CMK (cell line): Measurements from ENCODE around the gene PLLP.
"Not testable (repeated sequence)": the region's sequence is repeated elsewhere in the genome, so short reads cannot be mapped to it uniquely, and the experiment has no call there.

Source experiments
- DNase-seq: peaks from one replicate; pipeline ENCODE4 v3.0.0-alpha.2; 2010; ENCODE audit warnings: low read depth

The PLLP gene

DNA sequence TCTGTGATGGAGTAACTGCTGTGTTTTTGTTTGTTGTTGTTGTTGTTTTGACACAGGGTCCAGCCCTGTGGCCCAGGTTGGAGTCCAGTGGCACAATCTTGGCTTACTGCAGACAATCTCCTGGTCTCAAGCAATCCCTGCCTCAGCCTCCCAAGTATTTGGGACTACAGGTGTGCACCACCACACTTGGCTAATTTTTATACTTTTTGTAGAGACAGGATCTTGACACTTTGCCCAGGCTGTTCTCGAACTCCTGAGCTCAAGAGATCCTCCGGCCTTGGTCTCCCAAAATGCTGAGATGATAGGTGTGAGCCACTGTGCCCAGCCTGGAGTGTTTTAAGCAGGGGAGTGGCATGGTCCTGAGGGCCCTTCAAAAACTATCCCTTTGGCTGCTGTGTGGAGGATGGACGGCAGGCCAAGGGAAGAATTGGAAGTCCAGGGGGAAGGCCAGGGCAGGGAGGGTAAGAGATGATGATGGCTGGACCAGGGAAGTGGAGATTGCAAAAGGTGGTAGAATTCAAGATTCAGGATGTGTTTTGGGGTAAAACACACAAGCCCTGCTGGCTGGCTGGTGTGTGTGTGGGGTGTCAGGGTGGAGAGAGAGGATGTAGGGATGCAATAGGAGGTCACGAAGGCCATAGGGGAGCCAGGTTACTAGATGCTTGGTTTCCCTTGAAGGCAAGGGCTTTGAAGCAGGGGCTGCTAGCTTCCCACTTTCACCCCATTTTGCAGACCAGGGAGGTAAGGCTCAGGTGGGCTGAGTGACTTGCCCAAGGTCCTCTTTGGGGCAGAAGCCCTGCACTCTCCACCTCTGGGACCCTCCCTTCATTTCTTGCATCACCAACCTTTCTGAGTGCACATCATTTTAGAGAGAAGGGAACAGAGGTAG lies 18.8 kb upstream of the PLLP start:
- DNase-seq, result no peak

DNA sequence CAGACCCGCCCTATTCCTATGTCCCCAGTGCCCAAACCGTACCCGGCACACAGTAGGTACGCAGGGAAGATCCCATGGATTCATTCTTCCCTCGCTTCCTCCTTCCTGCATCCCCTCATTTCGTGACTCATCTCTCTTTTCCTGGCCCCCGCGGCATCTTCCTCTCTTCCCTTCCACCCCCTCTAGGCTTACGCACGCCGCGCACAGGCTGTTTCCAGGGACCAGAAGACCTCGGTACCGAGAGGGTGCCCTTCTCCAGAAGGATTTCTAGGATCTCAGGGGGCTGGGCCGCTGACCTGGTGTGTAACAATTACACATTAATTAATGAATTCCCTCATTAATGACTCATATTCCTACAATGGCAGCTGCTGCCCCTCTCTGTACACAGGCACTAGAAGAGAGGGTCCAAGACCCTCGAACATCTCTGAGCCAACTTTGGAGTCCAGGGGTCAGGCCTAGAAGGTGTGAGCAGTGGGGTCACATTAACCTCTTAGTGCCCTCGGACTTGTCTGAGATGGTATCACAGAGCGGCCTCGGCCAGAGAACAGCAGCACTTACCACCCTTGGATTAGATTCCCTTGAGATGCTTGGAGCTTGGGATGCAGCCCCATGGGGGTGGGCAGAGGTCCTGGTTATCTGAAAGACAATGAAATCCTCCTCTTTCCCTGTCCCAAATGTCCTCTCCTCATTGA lies 16.8 kb upstream of the PLLP start:
- no peak for DNase-seq

DNA sequence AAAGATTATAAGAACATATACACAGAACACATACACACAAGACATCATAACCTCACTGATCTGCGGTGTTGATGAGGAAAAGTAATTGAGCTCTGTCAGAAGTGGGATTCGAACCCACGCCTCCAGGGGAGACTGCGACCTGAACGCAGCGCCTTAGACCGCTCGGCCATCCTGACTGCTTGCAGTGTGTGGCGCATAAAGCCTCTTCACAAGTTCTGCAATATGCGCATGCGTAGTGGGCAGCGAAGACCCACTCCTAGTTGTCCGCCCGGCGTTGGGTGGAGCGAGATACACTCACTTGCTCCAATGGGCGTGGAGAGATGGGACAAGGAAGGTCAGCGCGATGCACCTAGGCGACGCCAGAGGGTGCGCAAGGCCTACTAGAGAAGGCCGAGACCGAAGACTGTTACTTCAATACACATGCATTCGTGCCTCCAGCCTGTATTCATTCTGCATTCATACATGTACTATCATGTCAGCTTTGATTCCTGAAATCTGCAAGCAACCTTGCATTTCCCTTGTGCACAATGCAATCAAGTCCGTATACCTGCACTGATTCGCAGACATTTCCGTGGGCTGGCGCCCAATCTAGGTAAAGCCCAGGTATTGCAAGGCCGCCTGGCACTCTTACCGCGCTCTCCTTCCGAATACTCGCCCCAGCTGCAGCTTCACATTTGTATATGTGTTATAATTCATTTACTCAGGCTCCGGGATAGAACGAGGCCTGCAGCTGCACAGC lies 16.1 kb upstream of the PLLP start:
- DNase-seq, result peak; percentile 98

DNA sequence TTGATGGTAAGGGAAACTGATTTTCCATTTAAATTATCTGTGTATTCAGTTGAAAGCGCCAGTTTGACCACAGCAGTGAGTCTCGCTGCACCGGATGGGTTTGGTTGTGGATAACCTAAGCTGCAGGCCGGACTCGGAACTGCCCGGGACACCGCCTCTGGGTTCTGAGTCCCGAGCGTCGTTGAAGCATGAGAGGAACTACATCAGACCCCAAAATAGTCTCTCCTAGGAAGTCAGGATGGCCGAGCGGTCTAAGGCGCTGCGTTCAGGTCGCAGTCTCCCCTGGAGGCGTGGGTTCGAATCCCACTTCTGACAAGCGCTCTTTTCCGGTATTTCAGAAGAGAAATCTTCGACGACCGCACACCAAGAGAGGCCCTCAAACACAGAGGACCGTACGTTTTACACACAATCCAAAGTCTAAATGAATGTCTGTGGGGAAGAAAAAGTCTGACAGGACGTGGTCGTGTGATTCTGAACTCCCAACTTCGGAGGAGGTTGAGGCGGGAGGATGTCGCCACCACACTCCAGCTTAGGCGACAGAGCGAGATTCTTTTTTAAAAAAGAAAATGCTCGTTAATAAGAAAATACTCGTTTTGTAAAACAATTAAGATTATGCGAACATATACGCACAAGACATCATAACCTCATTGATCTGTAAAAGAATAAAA lies 15.4 kb upstream of the PLLP start:
- DNase-seq, result peak; percentile 92

DNA sequence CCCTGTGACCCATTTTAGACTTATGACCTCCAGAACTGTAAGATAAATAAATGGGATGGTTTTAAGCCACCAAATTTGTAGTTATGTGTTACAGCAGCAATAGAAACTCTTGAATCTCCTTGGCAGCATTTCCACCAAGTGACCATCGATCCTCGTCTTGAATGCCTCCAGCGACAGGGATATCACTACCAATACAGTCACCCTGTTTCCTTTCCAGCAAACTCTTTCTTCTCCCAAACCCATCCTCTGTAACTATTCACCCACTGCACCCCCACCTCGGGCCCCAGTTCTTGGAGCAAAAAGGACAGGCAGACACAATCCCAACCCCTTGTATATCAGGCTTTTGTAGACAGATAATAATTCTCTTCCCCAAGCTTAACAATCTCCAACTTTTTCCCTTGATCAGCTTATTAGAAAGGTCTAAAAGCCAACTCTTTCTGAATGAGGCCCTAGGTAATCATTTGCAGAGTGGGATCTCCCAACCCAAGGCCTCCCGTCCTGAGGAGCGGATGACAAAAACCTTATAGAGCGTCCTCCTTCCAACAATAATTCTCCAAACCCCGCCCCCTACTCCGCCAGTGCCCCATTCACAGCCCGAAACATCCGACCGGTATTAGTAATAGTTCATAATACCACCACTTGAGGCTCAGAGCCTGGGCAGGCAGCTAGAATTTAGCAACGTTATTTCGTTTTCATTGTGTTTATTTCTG lies 14.7 kb upstream of the PLLP start:
- DNase-seq, result peak; percentile 58

DNA sequence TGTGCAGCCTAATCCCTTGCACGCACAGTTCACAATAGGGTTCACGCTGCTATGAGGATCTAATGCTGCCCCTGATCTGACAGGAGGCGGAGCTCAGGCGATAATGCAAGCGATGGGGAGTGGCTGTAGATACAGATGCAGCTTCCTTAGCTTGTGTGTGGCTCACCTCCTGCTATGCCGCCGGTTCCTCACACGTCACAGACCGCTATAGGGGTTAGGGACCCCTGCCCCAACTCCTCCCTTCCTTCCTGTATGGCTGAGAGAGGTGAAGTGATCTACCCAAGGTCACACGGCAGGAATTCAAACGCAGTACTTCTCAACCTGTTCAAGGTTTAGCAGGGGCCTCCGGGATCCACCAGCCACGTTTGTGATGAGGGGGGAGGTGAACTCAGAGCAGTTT lies 13.4 kb upstream of the PLLP start:
- DNase-seq, result peak; percentile 77

DNA sequence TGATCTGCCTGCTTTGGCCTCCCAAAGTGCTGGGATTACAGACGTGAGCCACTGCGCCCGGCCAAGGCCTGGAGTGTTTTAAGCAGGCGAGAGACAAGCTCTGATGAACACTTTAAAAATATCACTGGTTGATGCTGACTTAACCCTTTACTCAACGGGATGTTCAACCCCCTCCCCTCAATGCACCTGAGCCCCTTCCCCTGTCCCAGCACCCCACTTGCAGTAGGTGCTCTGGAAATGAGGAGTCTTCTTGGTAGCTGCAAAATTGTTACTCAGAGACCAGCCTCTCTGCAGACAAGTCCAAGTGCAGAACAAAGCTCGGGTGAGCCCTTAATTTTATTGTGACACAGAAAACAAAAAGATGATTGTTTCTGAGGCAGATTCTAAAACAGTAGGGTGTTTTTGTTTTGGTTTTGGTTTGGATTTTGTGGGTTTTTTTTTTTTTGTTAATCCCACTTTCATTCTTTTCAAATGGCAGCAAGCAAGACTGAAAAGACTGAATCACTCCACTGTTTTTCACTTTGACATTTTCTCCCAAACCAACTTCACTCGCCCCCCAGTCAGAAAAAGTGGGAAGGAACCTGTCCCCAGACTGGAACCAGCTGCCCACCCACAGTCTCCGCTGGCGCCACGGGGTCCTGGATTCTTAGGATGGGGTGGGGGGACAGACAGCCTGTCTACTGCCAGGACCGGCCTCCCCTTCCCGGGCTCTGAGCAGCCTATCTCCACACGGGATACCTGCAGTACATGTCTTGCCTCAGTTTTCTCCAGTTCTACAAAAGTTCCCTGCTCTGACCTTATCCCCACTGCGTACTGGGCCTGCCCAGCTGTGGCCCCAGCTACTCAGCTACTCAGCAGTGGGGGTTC lies 5.2 kb upstream of the PLLP start:
- no peak for DNase-seq

DNA sequence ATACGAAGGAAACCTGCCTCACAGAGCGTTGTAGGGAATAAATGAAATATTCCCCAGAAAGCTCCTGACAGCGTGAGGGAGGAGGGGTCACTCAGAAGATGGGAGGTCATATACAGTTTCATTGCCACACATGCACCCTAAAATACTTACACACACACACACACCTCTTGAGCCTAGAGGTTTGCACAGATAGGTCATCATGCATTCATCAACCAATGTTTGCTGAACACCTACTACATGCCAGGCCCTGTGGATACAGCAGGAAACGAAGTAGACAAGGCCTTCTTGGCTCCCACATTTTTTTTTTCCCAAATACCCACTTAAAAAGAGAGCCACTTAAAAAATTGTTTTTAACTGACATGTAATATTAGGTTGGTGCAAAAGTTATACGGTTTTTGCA lies 907 bp upstream of the PLLP start:
- no peak for DNase-seq

DNA sequence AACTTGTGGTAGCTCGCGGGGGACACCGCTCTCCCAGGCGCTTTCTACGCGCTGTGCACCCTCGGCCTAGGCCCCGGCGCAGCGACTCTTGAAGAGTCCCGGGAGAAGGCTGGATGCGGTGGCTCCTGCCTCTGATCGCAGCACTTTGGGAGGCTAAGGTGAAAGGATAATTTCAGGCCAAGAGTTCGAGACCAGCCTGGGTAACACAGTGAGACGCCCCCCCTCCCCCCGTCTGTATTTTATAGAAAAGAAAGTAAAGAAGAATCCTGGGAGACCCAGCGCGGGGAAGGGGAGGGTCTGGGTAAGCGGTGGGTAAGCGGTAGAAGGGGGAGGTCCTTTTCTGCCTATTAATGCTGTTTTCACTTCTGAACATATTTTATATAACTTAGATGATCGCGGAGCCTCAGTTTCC lies 486 bp upstream of the PLLP start:
- DNase-seq, result no peak

DNA sequence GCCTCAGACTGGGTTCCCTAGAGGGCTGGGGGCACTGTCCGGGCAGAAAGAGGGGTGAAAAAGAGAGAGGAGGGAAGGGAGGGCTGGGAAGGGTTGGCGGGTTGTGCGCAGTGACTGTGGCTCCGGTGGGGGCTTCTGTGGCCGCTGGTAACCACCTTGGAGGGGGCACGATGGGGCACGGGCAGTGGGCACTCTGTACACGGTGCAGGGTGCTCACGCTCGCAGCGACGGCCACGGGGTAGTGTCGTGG lies 588 bp downstream of the PLLP start:
- DNase-seq, result no peak

DNA sequence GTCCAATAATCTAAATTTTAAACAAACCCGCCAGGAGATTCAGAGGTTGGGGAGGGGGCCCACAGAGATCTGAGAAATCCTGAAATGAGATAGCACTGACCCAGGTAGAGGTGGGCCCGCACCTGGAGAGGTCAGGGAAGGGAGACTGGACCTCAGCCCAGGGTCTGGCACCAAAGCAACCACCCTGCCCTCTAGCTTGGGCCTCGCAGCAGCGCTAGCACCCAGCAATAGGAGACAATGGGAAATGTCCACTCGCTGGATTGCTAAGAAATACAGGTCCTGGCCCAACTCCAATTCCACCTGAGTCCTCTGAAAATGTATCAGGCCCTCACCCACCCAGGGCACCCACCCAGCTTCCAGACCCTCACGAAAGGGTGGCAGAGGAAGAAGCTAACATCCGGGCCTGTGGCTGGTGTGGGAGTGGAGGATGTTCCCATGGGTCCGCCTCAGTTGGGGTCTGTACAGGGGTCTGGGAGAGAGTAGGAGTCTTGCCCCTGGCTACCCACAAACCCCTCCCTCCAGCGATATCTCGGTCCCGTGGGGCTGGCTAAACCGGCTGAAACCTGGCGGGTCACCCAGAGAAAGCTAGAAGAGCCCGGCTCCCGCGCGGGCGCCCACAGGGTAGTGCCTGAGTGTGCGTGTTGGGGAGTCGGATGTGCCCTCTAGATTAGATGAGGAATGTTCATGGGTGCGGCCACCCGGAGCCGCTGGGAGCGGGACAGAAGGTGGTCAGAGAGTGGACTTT lies 1.1 kb downstream of the PLLP start:
- DNase-seq, result no peak

DNA sequence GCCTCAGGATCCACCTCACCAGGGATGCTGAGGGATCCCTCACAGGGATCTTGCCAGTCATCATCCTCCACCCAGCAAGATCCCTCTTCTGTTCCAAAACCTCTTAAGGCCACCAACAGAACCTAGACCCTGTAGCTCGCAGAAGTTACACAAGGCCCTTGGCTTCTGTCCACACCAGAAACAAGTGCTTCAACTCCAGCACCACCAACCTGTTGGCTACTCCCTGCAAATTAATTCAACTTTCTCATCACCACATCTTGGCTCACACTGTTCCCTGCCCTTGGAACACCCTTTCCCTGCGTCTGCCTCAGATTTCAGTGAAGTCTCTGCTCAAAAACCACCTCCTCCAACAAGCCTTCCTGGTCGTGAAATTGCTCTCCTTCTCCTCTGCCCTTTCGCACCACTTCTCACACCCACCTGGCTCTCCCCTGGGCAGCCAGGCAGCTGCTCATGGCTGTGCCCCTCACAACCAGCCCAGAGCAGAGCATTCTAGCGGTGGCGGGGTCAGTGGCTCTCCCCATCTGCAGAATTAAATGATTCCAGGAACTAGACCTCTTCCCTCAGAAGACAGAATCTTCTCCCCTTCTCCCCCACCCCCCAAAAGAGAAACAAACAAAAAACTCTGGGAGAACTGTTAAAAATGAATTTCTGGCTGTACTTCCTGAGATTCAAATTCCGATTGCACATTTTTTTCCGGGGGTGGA lies 1.8 kb downstream of the PLLP start:
- DNase-seq, result no peak

DNA sequence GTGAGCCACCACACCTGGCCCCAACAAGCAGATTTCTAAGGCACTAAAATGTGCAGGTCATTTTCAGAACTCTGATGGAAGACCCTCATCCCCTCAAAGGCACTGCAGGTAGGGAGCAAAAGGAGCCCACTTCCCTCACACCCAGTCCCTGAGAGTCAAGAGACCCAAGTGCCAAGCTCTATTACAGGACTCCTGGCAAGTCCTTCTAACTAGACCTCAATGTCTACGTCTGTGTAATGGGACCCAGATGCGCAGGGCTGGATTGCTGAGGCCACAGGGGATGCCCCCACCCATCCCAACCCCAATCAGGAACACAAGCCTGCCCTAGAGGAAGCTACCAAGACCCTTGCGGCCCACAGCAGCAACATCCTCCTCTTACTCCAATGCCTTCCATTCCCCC lies 2.7 kb downstream of the PLLP start:
- no peak for DNase-seq

DNA sequence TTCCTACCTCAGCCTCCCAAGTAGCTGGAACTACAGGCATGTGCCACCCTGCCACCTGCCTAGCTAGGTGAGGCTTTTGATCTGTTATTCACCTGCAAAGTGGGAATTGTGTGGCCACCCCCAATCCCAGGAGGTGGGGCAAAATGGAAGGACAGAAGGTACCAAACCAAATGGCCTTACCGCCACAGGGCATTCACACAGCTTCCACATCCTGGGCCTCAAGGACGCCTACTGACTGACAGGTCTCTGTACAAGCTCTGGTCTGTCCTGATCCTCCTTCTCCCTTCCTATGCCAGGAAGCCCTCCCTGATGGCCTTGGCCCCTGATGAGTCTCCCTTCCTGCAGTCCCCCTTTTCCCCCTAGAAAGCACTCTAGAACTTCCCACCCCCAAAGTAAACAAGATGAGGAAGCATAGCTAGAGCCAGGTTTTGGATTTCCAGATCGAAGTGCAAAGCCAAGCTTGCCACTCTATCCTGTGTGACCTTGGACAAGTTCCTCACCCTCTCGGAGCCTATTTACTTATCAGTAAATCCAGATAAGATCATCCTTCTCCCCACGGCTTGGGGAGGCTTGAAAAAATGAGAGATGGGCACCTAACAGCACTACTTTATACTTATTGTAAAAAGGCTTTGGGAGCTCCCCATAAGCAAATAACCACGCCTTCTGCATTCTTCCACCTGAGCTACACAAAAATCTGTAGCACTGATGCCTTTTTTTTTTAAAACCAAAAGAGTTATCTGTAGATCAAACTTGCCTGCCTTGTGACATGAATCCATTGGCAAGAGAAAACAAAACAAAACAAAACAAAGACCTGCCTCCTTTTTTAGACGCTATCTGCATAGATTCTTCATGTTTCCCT lies 4.5 kb downstream of the PLLP start:
- no peak for DNase-seq

DNA sequence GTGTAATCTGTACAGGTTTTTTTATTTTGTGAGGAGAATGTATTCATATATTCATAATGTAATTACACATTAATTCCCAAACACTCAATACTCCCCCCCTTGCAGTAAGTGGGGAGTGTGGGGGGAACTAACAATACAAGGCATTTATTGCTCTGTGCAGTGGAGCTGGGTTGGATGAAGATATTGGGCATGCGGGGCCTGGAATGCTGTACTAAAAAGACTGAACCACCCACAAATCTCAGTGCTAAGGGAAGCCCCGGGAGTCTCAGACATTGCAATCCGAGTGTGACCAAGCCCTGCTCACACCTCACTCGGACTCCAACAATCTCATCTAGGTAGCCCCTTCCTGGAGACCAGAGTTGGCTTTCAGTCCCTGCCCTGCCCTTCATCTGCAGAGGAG lies 6.0 kb downstream of the PLLP start:
- DNase-seq, result no peak

DNA sequence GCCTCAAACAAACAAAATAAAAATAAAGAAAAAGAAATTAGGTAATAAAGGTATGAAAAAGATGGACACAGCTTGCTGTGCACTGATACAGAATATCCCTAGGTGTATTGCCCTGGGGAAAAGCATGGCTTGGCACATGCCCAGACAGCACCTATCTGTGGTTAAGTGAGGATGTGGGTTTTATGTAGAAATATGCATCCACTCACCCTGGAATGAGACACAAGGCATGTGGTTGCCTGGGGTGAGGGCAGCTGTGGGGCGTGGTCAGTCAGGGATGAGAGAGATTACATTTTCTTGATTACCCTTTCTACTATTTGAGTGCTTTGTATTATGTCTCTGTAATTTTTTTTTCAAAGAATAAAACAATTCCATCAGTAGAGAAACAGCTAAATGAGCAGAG lies 6.9 kb downstream of the PLLP start:
- no peak for DNase-seq

DNA sequence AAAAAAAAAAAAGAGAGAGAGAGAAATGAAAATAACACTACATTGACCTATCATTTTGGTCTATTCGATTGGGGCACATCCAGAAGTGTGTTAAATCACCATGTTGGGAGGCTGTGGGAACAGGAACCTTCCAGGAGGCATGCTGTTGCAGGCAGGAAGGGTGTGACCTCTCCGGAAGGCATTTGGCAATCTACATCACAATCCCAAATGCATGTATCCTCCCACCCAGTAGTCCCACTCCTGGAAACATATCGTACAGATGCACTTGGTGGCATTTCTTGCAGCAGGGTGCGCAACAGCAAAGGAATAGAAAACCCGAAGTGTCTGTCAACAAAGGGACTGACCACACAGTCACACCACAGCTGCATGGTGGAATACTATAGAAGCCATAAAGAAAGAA lies 7.9 kb downstream of the PLLP start:
- DNase-seq, result peak; percentile 70

DNA sequence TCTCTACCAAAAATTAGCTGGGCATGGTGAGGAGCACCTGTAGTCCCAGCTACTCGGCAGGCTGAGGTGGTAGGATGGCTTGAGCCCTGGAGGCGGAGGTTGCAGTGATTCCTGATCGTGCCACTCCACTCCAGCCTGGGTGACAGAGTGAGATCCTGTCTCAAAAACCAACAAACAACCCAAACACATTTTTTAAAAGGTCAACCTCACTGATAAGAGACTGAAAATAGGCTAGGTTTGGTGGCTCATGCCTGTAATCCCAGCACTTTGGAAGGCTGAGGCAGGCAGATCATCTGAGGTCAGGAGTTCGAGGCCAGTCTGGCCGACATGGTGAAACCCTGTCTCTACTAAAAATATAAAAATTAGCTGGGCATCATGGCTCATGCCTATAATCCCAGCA lies 8.5 kb downstream of the PLLP start:
- DNase-seq, result not testable (repeated sequence)

DNA sequence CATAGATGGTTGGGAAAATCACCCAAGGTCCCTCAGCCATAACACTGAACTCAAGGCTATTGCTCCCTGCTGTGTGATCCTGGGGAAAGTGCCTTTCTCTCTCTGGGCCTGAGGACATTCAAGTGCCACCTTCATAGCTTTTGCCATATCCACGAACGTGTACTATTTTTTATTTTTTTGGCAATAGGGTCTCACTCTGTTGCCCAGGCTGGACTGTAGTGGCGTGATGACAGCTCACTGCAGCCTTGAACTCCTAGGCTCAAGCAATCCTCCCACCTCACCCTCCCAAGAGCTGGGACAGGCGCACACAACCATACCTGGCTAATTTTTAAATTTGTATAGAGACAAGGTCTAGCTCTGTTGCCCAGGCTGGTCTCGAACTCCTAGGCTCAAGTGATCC lies 10.6 kb downstream of the PLLP start:
- no peak for DNase-seq
